HCT116 (cell line): ENCODE results near the gene ANXA6. TPM values are rescaled to one million over a fixed set of nuclear protein-coding genes. Genes with fewer than 3 reads are reported as not detected.

Experiments
- ATAC-seq: fragments of 200-7000 bp; cut with Tn5 transposase; 2 replicates; pipeline ENCODE4 v1.9.1; 2020; ENCODE audit warnings: mild to moderate bottlenecking, moderate library complexity
- BruUV-seq: library from RNA; stranded (reverse); fragments of 400-500 nt; replicated peaks from 2 replicates; lab custom pipeline; 2021; lab: Mats Ljungman, UMichigan
- CTCF ChIA-PET: fragments of 300-600 bp; sonication (Branson Sonifier 250); formaldehyde crosslinking; loops from one replicate; lab custom pipeline; 2021; ENCODE audit warnings: antibody characterized with exemption; lab: Charles Lee
- POLR2A ChIA-PET: fragments of 300-600, 350-600 bp; sonication (Branson Sonifier 250); formaldehyde crosslinking; loops from one replicate; lab custom pipeline; 2021; ENCODE audit warnings: antibody characterized with exemption; lab: Charles Lee
- RAD21 ChIA-PET, 2 experiments: fragments of 300-600 bp; sonication (Branson Sonifier 250); formaldehyde crosslinking; loops; one replicate each; lab custom pipeline; 2023; ENCODE audit warnings: low total read pairs in 2 of 2; ENCODE audit not compliant: uncharacterized antibody in 2 of 2, unreplicated experiment in 2 of 2, low non-redundant PET in 1 of 2; lab: Charles Lee
- DNase-seq: peaks from one replicate; pipeline ENCODE4 v3.0.0-alpha.2; 2010; ENCODE audit warnings: low read depth, low spot score
- H2AFZ ChIP-seq: fragments of 200-600 bp; shearing (Covaris generic), sonication (generic); 2 replicates; pipeline ENCODE4 v1.6.1; 2017; ENCODE audit warnings: low read depth, mixed run types, mixed read lengths, antibody characterized with exemption, low read length; ENCODE audit not compliant: poor library complexity, severe bottlenecking
- H3K27ac ChIP-seq: 2 replicates; pipeline ENCODE4 v1.5.1; 2012; ENCODE audit warnings: low read depth, low read length
- H3K27me3 ChIP-seq: fragments of 200-600 bp; sonication (generic); 2 replicates; pipeline ENCODE4 v1.6.1; 2016; ENCODE audit warnings: mixed run types, low read length, mixed read lengths; ENCODE audit not compliant: insufficient read depth
- H3K36me3 ChIP-seq, 2 experiments: fragments of 200-500 bp in 1 of 2; fragments of 200-600 bp in 1 of 2; sonication (Bioruptor generic) in 1 of 2; sonication (generic) in 1 of 2; 2 replicates each; pipeline versions ENCODE4 v1.5.1 to v1.6.1; 2014 to 2016; ENCODE audit warnings: low read length in 2 of 2, inconsistent platforms in 1 of 2, mixed read lengths in 1 of 2, mixed run types in 1 of 2; ENCODE audit not compliant: insufficient read depth in 2 of 2, control insufficient read depth in 1 of 2
- H3K4me1 ChIP-seq, 2 experiments: fragments of 200-600 bp in 1 of 2; sonication (generic) in 1 of 2; 2 replicates each; pipeline versions ENCODE4 v1.5.1 to v1.6.1; 2012 to 2017; ENCODE audit warnings: low read length in 2 of 2, inconsistent platforms in 1 of 2, mild to moderate bottlenecking in 1 of 2, mixed read lengths in 1 of 2, mixed run types in 1 of 2, moderate library complexity in 1 of 2; ENCODE audit not compliant: insufficient read depth in 2 of 2, control insufficient read depth in 1 of 2
- H3K4me2 ChIP-seq: fragments of 200-600 bp; sonication (generic); 2 replicates; pipeline ENCODE4 v1.6.1; 2017; ENCODE audit warnings: mixed run types, low read length, mixed read lengths
- H3K4me3 ChIP-seq, 2 experiments: fragments of 200-600 bp in 1 of 2; sonication (generic) in 1 of 2; replicated peaks in 1 of 2; 2 replicates each; pipeline ENCODE4 v1.5.1; 2011 to 2016; ENCODE audit warnings: low read length in 2 of 2, control low read depth in 1 of 2, low read depth in 1 of 2, mild to moderate bottlenecking in 1 of 2, mixed read lengths in 1 of 2, mixed run types in 1 of 2
- H3K79me2 ChIP-seq: fragments of 200-600 bp; sonication (generic); 2 replicates; pipeline ENCODE4 v1.6.1; 2017; ENCODE audit warnings: mild to moderate bottlenecking, mixed run types, low read length, moderate library complexity, mixed read lengths; ENCODE audit not compliant: insufficient read depth
- H3K9ac ChIP-seq: fragments of 200-600 bp; sonication (generic); 2 replicates; pipeline ENCODE4 v1.6.1; 2016; ENCODE audit warnings: low read length, mixed read lengths
- H3K9me2 ChIP-seq: fragments of 200-600 bp; sonication (generic), shearing (Covaris generic); 2 replicates; pipeline ENCODE4 v1.6.1; 2017; ENCODE audit warnings: mixed run types, mild to moderate bottlenecking, moderate library complexity; ENCODE audit not compliant: insufficient read depth
- H3K9me3 ChIP-seq, 2 experiments: fragments of 200-500 bp in 1 of 2; fragments of 200-600 bp in 1 of 2; sonication (Bioruptor generic) in 1 of 2; sonication (generic) in 1 of 2; 2 replicates each; pipeline ENCODE4 v1.6.1; 2014 to 2017; ENCODE audit warnings: low read length in 2 of 2, mixed read lengths in 2 of 2, inconsistent platforms in 1 of 2, low read depth in 1 of 2, mild to moderate bottlenecking in 1 of 2, mixed run types in 1 of 2, moderate library complexity in 1 of 2; ENCODE audit not compliant: control insufficient read depth in 1 of 2, insufficient read depth in 1 of 2
- H4K20me1 ChIP-seq: fragments of 200-600 bp; sonication (generic), shearing (Covaris generic); 2 replicates; pipeline ENCODE4 v1.6.1; 2017; ENCODE audit warnings: mixed run types, mild to moderate bottlenecking, moderate library complexity; ENCODE audit not compliant: insufficient read depth
- CBX3 ChIP-seq: IDR thresholded peaks from 2 replicates; pipeline ENCODE4 v1.6.1; 2012; ENCODE audit warnings: low read depth
- EGR1 ChIP-seq: IDR thresholded peaks from 2 replicates; pipeline ENCODE4 v1.6.1; 2012; ENCODE audit warnings: low read depth
- EZH2phosphoT487 ChIP-seq: fragments of 200-600 bp; IDR thresholded peaks from 2 replicates; pipeline ENCODE4 v1.6.1; 2018; ENCODE audit warnings: antibody characterized with exemption, borderline replicate concordance
- FOSL1 ChIP-seq: IDR thresholded peaks from 2 replicates; pipeline ENCODE4 v1.6.1; 2012; ENCODE audit warnings: low read depth
- POLR2A ChIP-seq: IDR thresholded peaks from 2 replicates; pipeline ENCODE4 v1.7.0; 2011; ENCODE audit warnings: borderline replicate concordance; ENCODE audit not compliant: insufficient read depth, insufficient read length; ENCODE audit errors: extremely low read depth
- RAD21 ChIP-seq: IDR thresholded peaks from 2 replicates; pipeline ENCODE4 v1.6.1; 2012; ENCODE audit warnings: low read depth, mild to moderate bottlenecking
- REST ChIP-seq: IDR thresholded peaks from 2 replicates; pipeline ENCODE4 v1.6.1; 2012; ENCODE audit warnings: low read depth
- ZNF274 ChIP-seq: fragments of 200-500 bp; sonication (Bioruptor generic); IDR thresholded peaks from 2 replicates; pipeline ENCODE4 v1.6.1; 2014; ENCODE audit warnings: mild to moderate bottlenecking, low read depth, low read length, inconsistent platforms
- intact Hi-C: fragments of 100-400 bp; cut with micrococcal nuclease; formaldehyde crosslinking; loops from 2 replicates; pipeline ENCODE4 v1.10.0; 2022
- total RNA-seq: library from RNA; stranded (reverse); gene quantifications from one replicate; pipeline ENCODE4 v1.2.1, GENCODE V29; 2021; ENCODE audit not compliant: unreplicated experiment
- TF ChIP-seq, protein P1 (sequence below): IDR thresholded peaks from 2 replicates; pipeline ENCODE4 v1.6.1; 2011; ENCODE audit warnings: mild to moderate bottlenecking, low read length, moderate library complexity; ENCODE audit not compliant: insufficient replicate concordance; ENCODE audit errors: extremely low read depth

ANXA6 gene
- total RNA-seq, 1 experiment from 2014 or later = 71.9 TPM

DNA sequence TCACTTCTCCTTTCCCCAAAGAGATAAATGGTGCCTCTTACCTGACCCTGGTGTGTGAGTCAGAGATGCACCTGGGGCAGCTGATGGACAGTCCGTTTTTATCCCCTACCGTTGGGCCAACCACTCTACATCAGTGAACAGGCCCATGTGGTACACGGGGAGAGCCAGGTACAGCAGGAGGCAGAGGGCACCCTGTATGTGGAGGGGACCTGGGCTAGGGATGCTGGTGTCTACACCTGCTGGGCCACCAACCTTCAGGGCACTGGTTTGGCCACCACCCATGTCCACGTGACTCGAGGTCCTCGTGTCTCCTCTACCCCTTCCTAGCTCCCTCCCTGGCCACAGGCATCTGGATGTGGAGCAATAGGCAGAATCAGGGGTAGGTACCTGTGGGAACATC lies 22.7 kb upstream of the ANXA6 start:
- TF ChIP-seq POLR2A = no peak
- TF ChIP-seq CBX3 = no peak
- no peak for TF ChIP-seq EZH2phosphoT487
- TF ChIP-seq FOSL1 = no peak
- no peak for TF ChIP-seq REST
- no peak for TF ChIP-seq RAD21
- TF ChIP-seq, protein P1, sequence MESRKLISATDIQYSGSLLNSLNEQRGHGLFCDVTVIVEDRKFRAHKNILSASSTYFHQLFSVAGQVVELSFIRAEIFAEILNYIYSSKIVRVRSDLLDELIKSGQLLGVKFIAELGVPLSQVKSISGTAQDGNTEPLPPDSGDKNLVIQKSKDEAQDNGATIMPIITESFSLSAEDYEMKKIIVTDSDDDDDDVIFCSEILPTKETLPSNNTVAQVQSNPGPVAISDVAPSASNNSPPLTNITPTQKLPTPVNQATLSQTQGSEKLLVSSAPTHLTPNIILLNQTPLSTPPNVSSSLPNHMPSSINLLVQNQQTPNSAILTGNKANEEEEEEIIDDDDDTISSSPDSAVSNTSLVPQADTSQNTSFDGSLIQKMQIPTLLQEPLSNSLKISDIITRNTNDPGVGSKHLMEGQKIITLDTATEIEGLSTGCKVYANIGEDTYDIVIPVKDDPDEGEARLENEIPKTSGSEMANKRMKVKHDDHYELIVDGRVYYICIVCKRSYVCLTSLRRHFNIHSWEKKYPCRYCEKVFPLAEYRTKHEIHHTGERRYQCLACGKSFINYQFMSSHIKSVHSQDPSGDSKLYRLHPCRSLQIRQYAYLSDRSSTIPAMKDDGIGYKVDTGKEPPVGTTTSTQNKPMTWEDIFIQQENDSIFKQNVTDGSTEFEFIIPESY = no peak
- TF ChIP-seq EGR1 = no peak
- TF ChIP-seq ZNF274 = no peak
- TF ChIP-seq, all 23 proteins: peak for 0
- Histone ChIP-seq H4K20me1 (no peaks in the 10 kb centered on the region), H3K9ac (no peak overlapping the region), H2AFZ (no peak overlapping the region), H3K27ac (no peak overlapping the region), H3K4me1 (no peaks in the 10 kb centered on the region), H3K9me3 (no peaks in the 10 kb centered on the region), H3K4me3 (no peak overlapping the region), H3K27me3 (no peaks in the 10 kb centered on the region), H3K79me2 (no peaks in the 10 kb centered on the region), H3K9me2 (no peaks in the 10 kb centered on the region), H3K4me2 (no peak overlapping the region), H3K36me3 (no peaks in the 10 kb centered on the region)
- BruUV-seq = no TSS peak
- intact Hi-C loops = no loop called here
- RAD21 ChIA-PET = no interaction called here
- CTCF ChIA-PET = no interaction called here
- POLR2A ChIA-PET = no interaction called here
- ATAC-seq (no peak), DNase-seq (no peak)
